ENCODE results near the gene DNAJB8.

The DNAJB8 gene

GRCh38 chr3:128423525-128424147 is 43.1 kb downstream of the DNAJB8 start:
- no peak for DNase-seq

GRCh38 chr3:128422762-128423524 is 43.7 kb downstream of the DNAJB8 start:
- DNase-seq, result no peak

DNA sequence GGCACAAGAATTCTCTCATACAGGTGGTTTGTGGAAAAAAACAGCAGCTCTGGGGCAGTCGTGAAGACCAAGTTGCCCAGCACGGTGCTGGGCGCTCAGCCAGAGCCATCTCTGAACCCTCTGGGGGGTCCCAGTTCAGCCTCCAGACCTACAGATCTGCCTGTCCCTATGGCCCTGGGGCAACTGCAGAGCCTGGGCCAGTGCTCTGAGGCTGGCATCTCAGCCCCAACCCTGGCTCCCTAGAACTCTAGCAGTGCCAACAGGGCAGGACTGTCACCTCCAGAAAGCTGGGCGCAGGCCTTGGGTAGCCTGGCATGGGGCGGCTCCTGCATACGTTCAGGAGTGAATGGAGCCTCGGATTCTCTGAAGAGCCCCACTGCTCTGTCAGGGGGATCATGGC is 44.7 kb downstream of the DNAJB8 start:
- no peak for DNase-seq

DNA sequence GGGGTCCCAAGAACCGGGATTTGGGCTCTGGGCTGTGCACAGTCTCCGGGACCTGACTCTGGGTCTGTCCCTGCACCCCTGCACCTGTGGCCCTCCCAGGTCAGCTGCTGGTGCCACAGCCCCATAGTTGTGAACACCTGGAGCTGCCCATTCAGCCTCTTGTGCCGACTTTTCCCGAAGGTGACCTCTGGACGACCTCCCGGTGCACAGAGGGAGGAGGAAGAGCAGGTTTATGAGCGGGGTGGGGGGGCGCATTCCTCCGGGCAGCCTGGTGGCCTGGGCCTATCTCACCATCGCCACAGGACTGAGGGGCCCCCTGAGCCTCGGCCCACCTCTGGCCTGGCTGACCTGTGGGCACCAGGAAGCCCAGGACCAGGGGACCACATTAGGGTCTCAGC is 45.3 kb downstream of the DNAJB8 start:
- no peak for DNase-seq

- no peak for DNase-seq
These were observed 45.8 kb downstream of the DNAJB8 start for GRCh38 chr3:128420720-128421438.

- DNase-seq, result no peak
These were observed 46.4 kb downstream of the DNAJB8 start for GRCh38 chr3:128420289-128420688.

- no peak for DNase-seq
These were observed 47.4 kb downstream of the DNAJB8 start for GRCh38 chr3:128419311-128419710.

GRCh38 chr3:128418900-128419299 is 47.8 kb downstream of the DNAJB8 start:
- no peak for DNase-seq

DNA sequence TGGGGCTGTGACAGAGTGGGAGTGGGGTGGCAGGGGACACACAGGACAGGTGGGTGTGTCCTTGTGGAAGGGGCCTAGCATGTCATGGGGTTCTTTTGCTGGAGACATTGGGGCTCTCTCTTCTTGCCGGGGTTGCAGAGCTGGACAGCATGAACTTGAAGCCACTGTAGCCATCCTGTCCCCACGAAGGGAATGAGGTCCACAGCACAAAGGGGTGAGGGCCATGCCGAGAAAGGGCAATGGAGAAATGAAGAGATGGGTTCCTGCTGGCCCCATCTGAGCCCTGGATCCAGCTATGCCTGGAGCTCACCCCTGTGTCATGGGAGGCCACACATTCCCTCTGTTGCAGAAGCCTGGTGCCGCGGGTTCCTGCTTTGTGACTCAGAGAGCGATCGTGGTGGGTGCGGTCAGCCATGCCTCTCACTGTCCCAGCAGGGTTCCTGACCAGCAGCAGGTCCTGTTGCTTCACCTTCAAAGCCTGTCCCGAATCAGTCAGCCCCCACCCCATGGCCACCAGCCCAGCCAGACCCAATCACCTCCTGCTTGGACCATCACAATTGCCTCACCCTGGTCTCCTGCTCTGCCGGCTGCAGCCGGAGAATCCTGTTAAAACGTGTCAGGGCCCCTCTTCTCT is 50.0 kb downstream of the DNAJB8 start:
- DNase-seq, result no peak

DNA sequence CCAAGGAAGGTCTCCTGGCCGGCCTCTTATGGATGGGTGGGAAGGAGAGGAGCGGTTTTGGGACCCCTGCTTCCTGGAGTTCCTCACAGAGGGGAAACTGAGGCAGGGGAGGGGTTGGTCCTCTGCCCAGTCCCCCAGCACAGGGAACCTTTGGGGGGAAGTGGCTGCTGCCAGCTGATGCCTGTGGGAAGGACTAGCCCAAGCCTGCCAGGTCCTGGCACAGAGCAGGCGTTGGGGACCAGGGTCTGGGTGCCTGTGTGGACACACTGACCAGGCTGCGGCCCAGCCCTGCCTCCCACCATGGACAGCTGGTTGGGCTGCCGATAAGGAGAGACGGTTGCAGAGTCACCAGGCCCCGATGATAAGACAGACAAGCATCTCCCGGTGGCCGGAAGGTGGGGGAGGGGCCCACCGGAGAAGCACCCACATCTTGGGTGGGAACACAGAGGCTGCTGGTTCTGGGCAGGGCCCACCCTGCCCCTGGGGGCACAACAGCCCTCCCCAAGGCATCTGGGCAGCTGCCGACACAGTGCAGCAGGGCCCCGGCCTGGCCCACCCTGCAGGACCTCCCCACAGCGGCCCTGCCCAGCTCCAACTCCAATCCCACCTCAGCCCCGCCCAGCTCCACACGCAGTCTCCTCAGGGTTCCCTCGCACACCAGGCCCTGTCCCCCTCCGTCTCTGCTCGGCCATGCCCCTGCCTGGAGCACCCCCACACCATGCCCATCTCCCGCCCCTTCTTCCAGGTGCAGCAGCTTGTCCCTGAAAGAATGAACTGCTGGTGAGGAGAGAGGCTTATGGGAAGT is 50.7 kb downstream of the DNAJB8 start:
- no peak for DNase-seq

DNA sequence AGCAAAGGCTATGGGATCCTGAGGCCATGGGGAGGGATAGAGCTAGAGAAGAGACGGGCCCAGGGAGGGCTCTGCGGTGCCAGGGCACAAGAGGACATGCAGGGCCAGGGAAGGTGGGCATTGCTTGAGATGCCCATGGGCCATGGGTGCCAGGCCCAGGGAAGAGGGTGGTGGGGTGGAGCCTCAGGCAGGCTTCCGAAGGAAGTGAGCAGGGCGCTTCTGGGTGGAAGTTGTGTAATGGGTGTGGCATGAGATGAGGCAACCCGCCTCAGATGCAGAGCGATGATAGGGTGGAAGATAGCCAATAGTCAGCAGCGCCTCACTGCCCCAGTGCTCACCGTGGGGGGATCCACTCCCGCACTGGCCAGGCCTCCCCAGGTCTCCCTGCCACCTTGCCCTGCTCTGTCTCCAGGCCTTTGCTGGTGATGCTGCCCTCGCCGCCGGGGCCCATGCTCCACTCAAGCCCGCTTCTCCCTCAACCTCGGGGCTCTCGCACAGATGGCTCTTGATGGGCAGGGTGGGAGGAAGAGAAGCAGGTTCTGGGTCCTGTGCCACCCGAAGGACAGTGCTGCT is 51.4 kb downstream of the DNAJB8 start:
- DNase-seq, result no peak

- no peak for DNase-seq
These were observed 53.1 kb downstream of the DNAJB8 start for GRCh38 chr3:128413413-128414205.

DNA sequence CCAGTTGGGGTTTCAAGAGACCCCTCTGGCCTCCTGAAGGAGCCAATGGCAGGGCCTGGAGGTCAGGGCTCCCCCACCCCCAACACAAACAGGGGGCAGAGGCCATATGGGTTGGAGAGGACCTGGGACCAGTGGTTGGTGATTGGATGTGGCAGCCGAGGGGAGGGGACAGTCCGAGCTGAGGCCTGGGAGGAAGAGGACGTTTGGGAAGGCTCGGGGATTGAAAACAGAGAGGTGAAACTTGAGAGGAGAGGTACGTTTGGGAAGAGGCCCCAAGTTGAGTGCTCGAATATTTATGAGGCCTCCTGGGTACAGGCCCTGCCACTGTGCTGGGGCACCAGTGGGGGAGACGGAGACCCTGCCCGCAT is 53.7 kb downstream of the DNAJB8 start:
- DNase-seq, result no peak

Measured in NCI-H2107 (cell line).